Osteoblast (primary cell): ENCODE results near the gene NEBL. TPM values are rescaled to one million over a fixed set of nuclear protein-coding genes. Genes with fewer than 3 reads are reported as not detected.

ENCODE experiments used
- DNase-seq: peaks from one replicate; pipeline ENCODE4 v3.0.0; 2011; ENCODE audit warnings: low spot score, mixed read lengths; ENCODE audit not compliant: insufficient read length; ENCODE audit errors: missing footprints
- H2AFZ ChIP-seq: 2 replicates; pipeline ENCODE4 v1.6.0; 2011; ENCODE audit warnings: mild to moderate bottlenecking, low read length
- H3K27ac ChIP-seq: 2 replicates; pipeline ENCODE4 v1.5.1; 2011; ENCODE audit warnings: mild to moderate bottlenecking, low read depth, low read length, moderate library complexity
- H3K27me3 ChIP-seq: 2 replicates; pipeline ENCODE4 v1.6.0; 2012; ENCODE audit warnings: mild to moderate bottlenecking, control low read depth, inconsistent platforms, low read length, moderate library complexity; ENCODE audit not compliant: insufficient read depth
- H3K36me3 ChIP-seq: 2 replicates; pipeline ENCODE4 v1.5.1; 2011; ENCODE audit warnings: mild to moderate bottlenecking, low read length, control low read depth, moderate library complexity; ENCODE audit not compliant: insufficient read depth
- H3K4me1 ChIP-seq: 2 replicates; pipeline ENCODE4 v1.5.1; 2011; ENCODE audit warnings: mild to moderate bottlenecking, low read length, control low read depth, moderate library complexity; ENCODE audit not compliant: insufficient read depth
- H3K4me2 ChIP-seq: 2 replicates; pipeline ENCODE4 v1.6.0; 2011; ENCODE audit warnings: mild to moderate bottlenecking, low read length; ENCODE audit not compliant: insufficient read depth
- H3K4me3 ChIP-seq: fragments of 200-600 bp; sonication (generic); 3 replicates; pipeline ENCODE4 v1.5.1; 2012; ENCODE audit warnings: mild to moderate bottlenecking, low read length, inconsistent platforms; ENCODE audit not compliant: insufficient read depth
- H3K79me2 ChIP-seq: 2 replicates; pipeline ENCODE4 v1.6.0; 2012; ENCODE audit warnings: mild to moderate bottlenecking, low read length, control low read depth, inconsistent platforms; ENCODE audit not compliant: insufficient read depth
- H3K9me3 ChIP-seq: 2 replicates; pipeline ENCODE4 v1.5.1; 2011; ENCODE audit warnings: low read depth, low read length, control low read depth
- H4K20me1 ChIP-seq: 2 replicates; pipeline ENCODE4 v1.6.0; 2012; ENCODE audit warnings: mild to moderate bottlenecking, low read length, control low read depth; ENCODE audit not compliant: insufficient read depth
- CTCF ChIP-seq: IDR thresholded peaks from 2 replicates; pipeline ENCODE4 v1.5.1; 2011; ENCODE audit warnings: mild to moderate bottlenecking, low read depth, low read length, moderate library complexity; ENCODE audit errors: extremely low read depth
- total RNA-seq: library from RNA; depleted of rRNA; stranded (reverse); fragments of >200 nt; gene quantifications from 2 replicates; pipeline ENCODE4 v1.2.3, GENCODE V29; 2012

Gene NEBL
- total RNA-seq, 1 donor: under 0.01 TPM

- no peak overlapping the region for H2AFZ ChIP-seq
- no peaks in the 10 kb centered on the region for H3K36me3 ChIP-seq
- no peak overlapping the region for H3K27ac ChIP-seq
- no peak overlapping the region for H3K4me2 ChIP-seq
- no peak for DNase-seq
- H3K4me1 ChIP-seq: no peaks in the 10 kb centered on the region
- no peaks in the 10 kb centered on the region for H4K20me1 ChIP-seq
- no peaks in the 10 kb centered on the region for H3K27me3 ChIP-seq
- no peaks in the 10 kb centered on the region for H3K79me2 ChIP-seq
- H3K9me3 ChIP-seq: no peaks in the 10 kb centered on the region
- TF ChIP-seq CTCF: no peak
- no peak overlapping the region for H3K4me3 ChIP-seq
Observed at GRCh38 chr10:20745556-20746375, 151.3 kb downstream of the NEBL start.

GRCh38 chr10:20744821-20745220, 152.3 kb downstream of the NEBL start:
- no peaks in the 10 kb centered on the region for H3K27me3 ChIP-seq
- H3K4me1 ChIP-seq: no peaks in the 10 kb centered on the region
- no peak overlapping the region for H2AFZ ChIP-seq
- H3K4me2 ChIP-seq: no peak overlapping the region
- H3K9me3 ChIP-seq: no peaks in the 10 kb centered on the region
- H3K79me2 ChIP-seq: no peaks in the 10 kb centered on the region
- no peak for DNase-seq
- H3K36me3 ChIP-seq: no peaks in the 10 kb centered on the region
- H3K4me3 ChIP-seq: no peak overlapping the region
- no peak overlapping the region for H3K27ac ChIP-seq
- no peaks in the 10 kb centered on the region for H4K20me1 ChIP-seq
- TF ChIP-seq CTCF: no peak

- no peak overlapping the region for H2AFZ ChIP-seq
- TF ChIP-seq CTCF: no peak
- H3K27me3 ChIP-seq: no peaks in the 10 kb centered on the region
- DNase-seq: no peak
- no peaks in the 10 kb centered on the region for H3K4me1 ChIP-seq
- no peak overlapping the region for H3K27ac ChIP-seq
- no peak overlapping the region for H3K4me3 ChIP-seq
- no peaks in the 10 kb centered on the region for H4K20me1 ChIP-seq
- no peak overlapping the region for H3K4me2 ChIP-seq
- H3K36me3 ChIP-seq: no peaks in the 10 kb centered on the region
- peaks cover 2% of the 10 kb centered on the region for H3K9me3 ChIP-seq
- H3K79me2 ChIP-seq: no peaks in the 10 kb centered on the region
Observed at GRCh38 chr10:20743942-20744341, 153.2 kb downstream of the NEBL start.

- H3K79me2 ChIP-seq: no peaks in the 10 kb centered on the region
- no peaks in the 10 kb centered on the region for H3K36me3 ChIP-seq
- no peak overlapping the region for H3K27ac ChIP-seq
- H3K9me3 ChIP-seq: peaks cover 2% of the 10 kb centered on the region
- no peaks in the 10 kb centered on the region for H3K27me3 ChIP-seq
- H4K20me1 ChIP-seq: no peaks in the 10 kb centered on the region
- DNase-seq: no peak
- no peak overlapping the region for H3K4me2 ChIP-seq
- no peak for TF ChIP-seq CTCF
- H2AFZ ChIP-seq: no peak overlapping the region
- H3K4me1 ChIP-seq: no peaks in the 10 kb centered on the region
- no peak overlapping the region for H3K4me3 ChIP-seq
Observed at GRCh38 chr10:20742737-20743541, 154.2 kb downstream of the NEBL start.
